Measurements from ENCODE around the gene EIF2A.

DNA sequence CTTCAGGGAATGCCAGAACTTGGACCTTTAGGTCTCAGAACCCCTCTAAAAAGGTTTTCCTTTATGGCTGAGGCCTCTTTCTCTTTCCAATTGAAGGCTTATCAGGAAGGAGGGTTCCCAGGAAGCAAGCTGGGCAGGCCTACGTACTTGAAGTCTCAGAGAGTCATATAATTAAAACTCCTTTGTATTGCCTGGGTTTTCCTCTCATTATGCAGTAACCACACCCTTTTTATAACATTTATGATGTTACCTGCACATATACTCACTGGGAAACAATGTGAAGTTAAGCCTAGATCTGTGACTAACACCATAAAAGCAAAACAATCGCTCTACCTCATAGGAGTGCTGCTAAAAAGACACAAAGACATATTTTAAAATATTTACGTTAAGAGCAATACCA is 27.6 kb upstream of the EIF2A start:
- TF ChIP-seq, protein P1, sequence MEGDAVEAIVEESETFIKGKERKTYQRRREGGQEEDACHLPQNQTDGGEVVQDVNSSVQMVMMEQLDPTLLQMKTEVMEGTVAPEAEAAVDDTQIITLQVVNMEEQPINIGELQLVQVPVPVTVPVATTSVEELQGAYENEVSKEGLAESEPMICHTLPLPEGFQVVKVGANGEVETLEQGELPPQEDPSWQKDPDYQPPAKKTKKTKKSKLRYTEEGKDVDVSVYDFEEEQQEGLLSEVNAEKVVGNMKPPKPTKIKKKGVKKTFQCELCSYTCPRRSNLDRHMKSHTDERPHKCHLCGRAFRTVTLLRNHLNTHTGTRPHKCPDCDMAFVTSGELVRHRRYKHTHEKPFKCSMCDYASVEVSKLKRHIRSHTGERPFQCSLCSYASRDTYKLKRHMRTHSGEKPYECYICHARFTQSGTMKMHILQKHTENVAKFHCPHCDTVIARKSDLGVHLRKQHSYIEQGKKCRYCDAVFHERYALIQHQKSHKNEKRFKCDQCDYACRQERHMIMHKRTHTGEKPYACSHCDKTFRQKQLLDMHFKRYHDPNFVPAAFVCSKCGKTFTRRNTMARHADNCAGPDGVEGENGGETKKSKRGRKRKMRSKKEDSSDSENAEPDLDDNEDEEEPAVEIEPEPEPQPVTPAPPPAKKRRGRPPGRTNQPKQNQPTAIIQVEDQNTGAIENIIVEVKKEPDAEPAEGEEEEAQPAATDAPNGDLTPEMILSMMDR (IDR thresholded peaks at IDR 0.05), result no peak
- TF ChIP-seq POLR2A (IDR thresholded peaks at IDR 0.05), result no peak

Measured in heart left ventricle (tissue), 13 donors.